SK-N-SH (cell line): ENCODE results near the gene PPIH. TPM values are rescaled to one million over a fixed set of nuclear protein-coding genes. Genes with fewer than 3 reads are reported as not detected.
A peak's percentile ranks its signal among the peaks of the same experiment; 100 is the strongest.

Experiments
- CHD2 ChIP-seq: fragments of 150-350 bp; IDR thresholded peaks from 2 replicates; pipeline ENCODE4 v1.6.1; 2018; ENCODE audit warnings: low read length; ENCODE audit not compliant: partially characterized antibody
- ELF1 ChIP-seq: IDR thresholded peaks from 2 replicates; pipeline ENCODE4 v1.4.0; 2012
- EZH2phosphoT487 ChIP-seq: fragments of 200-600 bp; sonication (generic); IDR thresholded peaks from 2 replicates; pipeline ENCODE4 v1.6.1; 2017; ENCODE audit warnings: low read depth, mixed run types, mild to moderate bottlenecking, antibody characterized with exemption, moderate library complexity, borderline replicate concordance
- FOXM1 ChIP-seq: IDR thresholded peaks from 2 replicates; pipeline ENCODE4 v1.4.0; 2012; ENCODE audit warnings: low read depth, mild to moderate bottlenecking
- GABPA ChIP-seq: IDR thresholded peaks from 2 replicates; pipeline ENCODE4 v1.4.0; 2012; ENCODE audit warnings: low read depth, mild to moderate bottlenecking
- GATA2 ChIP-seq: sonication (generic); formaldehyde crosslinking; IDR thresholded peaks from 2 replicates; pipeline ENCODE4 v1.5.0; 2020; ENCODE audit warnings: mild to moderate bottlenecking, missing genetic modification reagents
- IRF3 ChIP-seq: fragments of 150-350 bp; IDR thresholded peaks from 2 replicates; pipeline ENCODE4 v1.6.1; 2016; ENCODE audit warnings: mild to moderate bottlenecking, low read depth, low read length
- MEF2A ChIP-seq: IDR thresholded peaks from 2 replicates; pipeline ENCODE4 v1.4.0; 2012; ENCODE audit warnings: low read depth, borderline replicate concordance
- MXI1 ChIP-seq: IDR thresholded peaks from 2 replicates; pipeline ENCODE4 v1.6.1; 2012; ENCODE audit warnings: mild to moderate bottlenecking, low read depth, low read length, improper control_type of control experiment
- NFIC ChIP-seq: IDR thresholded peaks from 2 replicates; pipeline ENCODE4 v1.4.0; 2012; ENCODE audit warnings: borderline replicate concordance
- POLR2AphosphoS5 ChIP-seq: IDR thresholded peaks from 2 replicates; pipeline ENCODE4 v1.6.1; 2012; ENCODE audit warnings: low read depth, low read length
- RCOR1 ChIP-seq: fragments of 150-350 bp; IDR thresholded peaks from 2 replicates; pipeline ENCODE4 v1.6.1; 2017; ENCODE audit warnings: antibody characterized with exemption, low read length
- REST ChIP-seq: IDR thresholded peaks from 2 replicates; pipeline ENCODE4 v1.6.1; 2012; ENCODE audit warnings: mild to moderate bottlenecking, low read depth, low read length, moderate library complexity
- RFX5 ChIP-seq: IDR thresholded peaks from 2 replicates; pipeline ENCODE4 v1.6.1; 2012; ENCODE audit warnings: mild to moderate bottlenecking, improper control_type of control experiment, low read length
- RXRA ChIP-seq: IDR thresholded peaks from 2 replicates; pipeline ENCODE4 v1.4.0; 2012; ENCODE audit warnings: low read depth, mild to moderate bottlenecking, borderline replicate concordance
- SIN3A ChIP-seq: IDR thresholded peaks from 2 replicates; pipeline ENCODE4 v1.6.1; 2012; ENCODE audit warnings: low read depth, mild to moderate bottlenecking, low read length, moderate library complexity, borderline replicate concordance
- TAF1 ChIP-seq: IDR thresholded peaks from 2 replicates; pipeline ENCODE4 v1.6.1; 2012; ENCODE audit warnings: low read depth, mild to moderate bottlenecking, low read length, moderate library complexity, borderline replicate concordance
- TCF12 ChIP-seq: IDR thresholded peaks from 2 replicates; pipeline ENCODE4 v1.4.0; 2012
- TEAD4 ChIP-seq: IDR thresholded peaks from 2 replicates; pipeline ENCODE4 v1.4.0; 2012; ENCODE audit warnings: mild to moderate bottlenecking, borderline replicate concordance; ENCODE audit not compliant: insufficient read depth
- USF2 ChIP-seq: fragments of 150-350 bp; IDR thresholded peaks from 2 replicates; pipeline ENCODE4 v1.6.1; 2017; ENCODE audit warnings: antibody characterized with exemption, low read length, low read depth, borderline replicate concordance
- YY1 ChIP-seq: IDR thresholded peaks from 2 replicates; pipeline ENCODE4 v1.4.0; 2012; ENCODE audit warnings: low read depth, mild to moderate bottlenecking
- polyA plus RNA-seq, 3 experiments: library from polyadenylated mRNA; depleted of rRNA; stranded (reverse); fragments of >200 nt; gene quantifications; 2 replicates each; pipeline ENCODE4 v1.2.3, GENCODE V29; 2012
- TF ChIP-seq, protein P1 (sequence below): IDR thresholded peaks from 2 replicates; pipeline ENCODE4; 2012
- TF ChIP-seq, protein P2 (sequence below): IDR thresholded peaks from 2 replicates; pipeline ENCODE4 v1.4.0; 2012; ENCODE audit warnings: low read depth

PPIH gene
- polyA plus RNA-seq, 1 of the 3 experiments (the other 2 are of a cell fraction): 89.1 TPM

DNA sequence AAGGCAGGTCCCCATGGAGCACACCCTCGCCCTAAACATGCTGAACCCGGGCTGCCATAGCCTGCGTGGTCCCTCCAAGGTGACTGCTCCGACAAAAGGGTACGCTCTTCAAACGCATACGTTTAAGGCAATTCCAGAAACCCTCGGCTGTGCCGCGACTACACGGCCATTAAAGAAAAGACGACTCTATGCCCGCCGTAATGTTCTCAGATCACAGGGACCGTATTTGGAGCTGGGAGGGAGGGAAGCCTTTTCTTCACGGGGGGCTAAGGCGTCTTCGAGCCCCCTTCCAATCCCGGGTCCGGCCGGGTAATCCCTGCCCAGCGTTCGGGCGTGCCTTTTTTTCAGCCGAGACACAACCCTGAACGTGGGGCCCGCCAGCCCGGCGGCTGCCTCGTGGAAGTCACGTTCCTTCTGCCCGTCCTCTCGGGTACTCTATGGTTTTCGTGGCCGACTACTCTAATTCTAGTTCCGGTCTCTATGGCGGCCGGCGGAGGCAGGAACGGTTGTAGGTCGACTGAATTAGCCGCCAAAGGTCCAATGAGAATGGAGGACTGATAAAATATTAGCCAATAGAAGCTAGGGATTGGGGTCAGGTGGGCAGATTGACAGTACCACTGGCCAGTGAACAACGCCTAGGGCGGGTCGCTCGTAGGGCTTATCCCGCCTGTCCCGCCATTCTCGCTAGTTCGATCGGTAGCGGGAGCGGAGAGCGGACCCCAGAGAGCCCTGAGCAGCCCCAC, 23.7 kb downstream of the PPIH start, which contains the start of gene YBX1 (continued):
- TF ChIP-seq POLR2AphosphoS5: peak; percentile 88
- TF ChIP-seq MXI1: peak; percentile 93
- TF ChIP-seq MEF2A: no peak
- TF ChIP-seq ELF1: peak; percentile 48; the same call in 1 of the 2 replicates
- TF ChIP-seq NFIC: no peak
- TF ChIP-seq RFX5: no peak
- no peak for TF ChIP-seq EZH2phosphoT487
- TF ChIP-seq SIN3A: 0 out of 2 replicates have a peak, but pooled peaks have one; percentile 62
- no peak for TF ChIP-seq TCF12
- TF ChIP-seq RCOR1: no peak
- peak; percentile 72 for TF ChIP-seq TAF1
- TF ChIP-seq, protein P1, sequence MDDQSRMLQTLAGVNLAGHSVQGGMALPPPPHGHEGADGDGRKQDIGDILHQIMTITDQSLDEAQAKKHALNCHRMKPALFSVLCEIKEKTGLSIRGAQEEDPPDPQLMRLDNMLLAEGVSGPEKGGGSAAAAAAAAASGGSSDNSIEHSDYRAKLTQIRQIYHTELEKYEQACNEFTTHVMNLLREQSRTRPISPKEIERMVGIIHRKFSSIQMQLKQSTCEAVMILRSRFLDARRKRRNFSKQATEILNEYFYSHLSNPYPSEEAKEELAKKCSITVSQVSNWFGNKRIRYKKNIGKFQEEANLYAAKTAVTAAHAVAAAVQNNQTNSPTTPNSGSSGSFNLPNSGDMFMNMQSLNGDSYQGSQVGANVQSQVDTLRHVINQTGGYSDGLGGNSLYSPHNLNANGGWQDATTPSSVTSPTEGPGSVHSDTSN: peak; percentile 99
- TF ChIP-seq GATA2 (CRISPR knock-in tag): no peak
- no peak for TF ChIP-seq TEAD4
- TF ChIP-seq, protein P2, sequence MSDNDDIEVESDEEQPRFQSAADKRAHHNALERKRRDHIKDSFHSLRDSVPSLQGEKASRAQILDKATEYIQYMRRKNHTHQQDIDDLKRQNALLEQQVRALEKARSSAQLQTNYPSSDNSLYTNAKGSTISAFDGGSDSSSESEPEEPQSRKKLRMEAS: peak; percentile 99
- no peak for TF ChIP-seq RXRA
- peak; percentile 89 for TF ChIP-seq IRF3
- 0 out of 2 replicates have a peak, but pooled peaks have one; percentile 36 for TF ChIP-seq REST
- peak; percentile 82 for TF ChIP-seq GABPA
- peak; percentile 76; the same call in 1 of the 2 replicates for TF ChIP-seq YY1
- TF ChIP-seq CHD2: peak; percentile 81
- TF ChIP-seq FOXM1: no peak
- peak; percentile 93 for TF ChIP-seq USF2
- TF ChIP-seq, all 33 proteins: peak for 14
